ENCODE data around the gene HSPA1L.

Gene HSPA1L

DNA sequence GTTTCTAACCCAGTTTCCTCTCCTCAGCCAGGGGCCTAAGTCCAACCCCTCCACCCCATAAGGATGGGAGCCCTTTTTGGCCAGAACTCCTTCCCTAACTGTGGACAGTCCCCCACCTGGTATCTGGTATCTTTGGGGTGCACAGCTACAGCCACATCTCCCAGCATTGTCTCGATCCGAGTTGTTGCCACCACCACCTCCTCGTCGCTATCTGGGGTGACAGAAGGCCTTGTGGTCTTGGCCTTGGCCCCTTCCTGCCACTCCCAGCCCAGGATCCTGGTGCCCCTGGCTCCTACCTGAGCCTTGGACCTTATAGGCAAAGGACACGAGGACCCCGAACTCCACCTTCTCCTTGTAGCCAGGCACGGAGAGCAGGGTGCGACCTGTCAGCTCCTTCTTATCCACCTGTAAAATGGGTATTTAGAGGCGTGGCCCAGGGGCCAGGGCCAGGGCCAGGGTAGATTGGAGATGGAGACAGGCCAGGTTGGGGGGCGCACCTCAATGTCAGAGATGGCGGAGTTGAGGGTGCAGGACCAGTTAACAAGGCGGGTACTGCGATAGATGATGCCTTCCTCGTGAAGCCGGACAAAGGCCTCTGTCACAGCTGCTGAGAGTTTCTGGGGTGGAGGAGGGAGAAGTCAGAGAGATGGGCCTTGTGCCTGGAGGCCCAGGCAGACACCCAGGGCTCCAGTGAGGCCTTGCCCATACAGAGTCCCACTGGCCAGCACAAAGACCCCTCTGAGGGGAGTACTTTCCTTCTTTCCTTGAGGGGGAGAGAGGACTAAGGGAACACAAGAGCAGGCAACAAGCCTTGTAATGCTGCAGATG, 30.8 kb downstream of the HSPA1L start:
- POLR2A ChIA-PET = interaction anchor here (0.8 to 2.1 kb wide), 3 partner anchors 14 to 43 kb away, joined by 3 to 10 read pairs (median 3); partner anchors contain the start of genes HSPA1B and LSM2
- no peaks in the 10 kb centered on the region for H3K4me1 ChIP-seq (ENCODE audit: control insufficient read depth, insufficient read depth, low read length)
- H3K27ac ChIP-seq (ENCODE audit: extremely low read depth, low read depth, low read length) = no peak overlapping the region
- CTCF ChIA-PET = interaction anchor here (0.9 to 7.5 kb wide), 5 partner anchors 11 to 22 kb away, joined by 4 to 50 read pairs (median 4); partner anchors contain the start of gene LSM2
- peaks cover 16 to 72% of the 10 kb centered on the region in 2 experiments for H3K36me3 ChIP-seq (ENCODE audit: control insufficient read depth in 2 of 2, insufficient read depth in 1 of 2, low read length in 2 of 2)
- no peaks in the 10 kb centered on the region for H3K9me3 ChIP-seq (ENCODE audit: control insufficient read depth, insufficient read depth, low read depth, low read length)
- TF ChIP-seq ZNF558 (tag by site-specific recombination; IDR thresholded peaks at IDR 0.05) (no peak), ZNF600 (tag by site-specific recombination; IDR thresholded peaks at IDR 0.05) (no peak), IKZF3 (tag by site-specific recombination; IDR thresholded peaks at IDR 0.05) (no peak), HOXC10 (CRISPR knock-in tag; IDR thresholded peaks at IDR 0.05) (no peak), ZNF133 (tag by site-specific recombination; IDR thresholded peaks at IDR 0.05) (no peak), ZNF23 (tag by site-specific recombination; IDR thresholded peaks at IDR 0.05; ENCODE audit: borderline replicate concordance) (no peak), ZNF837 (tag by site-specific recombination; IDR thresholded peaks at IDR 0.05) (no peak), ZNF362 (tag by site-specific recombination; IDR thresholded peaks at IDR 0.05) (no peak), ZNF2 (tag by site-specific recombination; IDR thresholded peaks at IDR 0.05) (no peak), ZNF76 (tag by site-specific recombination; IDR thresholded peaks at IDR 0.05; ENCODE audit: borderline replicate concordance, low read depth) (no peak), ZSCAN30 (tag by site-specific recombination; IDR thresholded peaks at IDR 0.05) (no peak), MYNN (tag by site-specific recombination; IDR thresholded peaks at IDR 0.05; ENCODE audit: borderline replicate concordance) (no peak), GLI4 (tag by site-specific recombination; IDR thresholded peaks at IDR 0.05) (no peak), ZNF214 (tag by site-specific recombination; IDR thresholded peaks at IDR 0.05; ENCODE audit: borderline replicate concordance) (no peak), ZNF521 (tag by site-specific recombination; IDR thresholded peaks at IDR 0.05) (no peak), ZNF555 (tag by site-specific recombination; conservative IDR thresholded peaks at IDR 0.05) (no peak)
- TF ChIP-seq, protein P1, sequence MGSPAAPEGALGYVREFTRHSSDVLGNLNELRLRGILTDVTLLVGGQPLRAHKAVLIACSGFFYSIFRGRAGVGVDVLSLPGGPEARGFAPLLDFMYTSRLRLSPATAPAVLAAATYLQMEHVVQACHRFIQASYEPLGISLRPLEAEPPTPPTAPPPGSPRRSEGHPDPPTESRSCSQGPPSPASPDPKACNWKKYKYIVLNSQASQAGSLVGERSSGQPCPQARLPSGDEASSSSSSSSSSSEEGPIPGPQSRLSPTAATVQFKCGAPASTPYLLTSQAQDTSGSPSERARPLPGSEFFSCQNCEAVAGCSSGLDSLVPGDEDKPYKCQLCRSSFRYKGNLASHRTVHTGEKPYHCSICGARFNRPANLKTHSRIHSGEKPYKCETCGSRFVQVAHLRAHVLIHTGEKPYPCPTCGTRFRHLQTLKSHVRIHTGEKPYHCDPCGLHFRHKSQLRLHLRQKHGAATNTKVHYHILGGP (tag by site-specific recombination; IDR thresholded peaks at IDR 0.05) = no peak
- TF ChIP-seq, protein P2, sequence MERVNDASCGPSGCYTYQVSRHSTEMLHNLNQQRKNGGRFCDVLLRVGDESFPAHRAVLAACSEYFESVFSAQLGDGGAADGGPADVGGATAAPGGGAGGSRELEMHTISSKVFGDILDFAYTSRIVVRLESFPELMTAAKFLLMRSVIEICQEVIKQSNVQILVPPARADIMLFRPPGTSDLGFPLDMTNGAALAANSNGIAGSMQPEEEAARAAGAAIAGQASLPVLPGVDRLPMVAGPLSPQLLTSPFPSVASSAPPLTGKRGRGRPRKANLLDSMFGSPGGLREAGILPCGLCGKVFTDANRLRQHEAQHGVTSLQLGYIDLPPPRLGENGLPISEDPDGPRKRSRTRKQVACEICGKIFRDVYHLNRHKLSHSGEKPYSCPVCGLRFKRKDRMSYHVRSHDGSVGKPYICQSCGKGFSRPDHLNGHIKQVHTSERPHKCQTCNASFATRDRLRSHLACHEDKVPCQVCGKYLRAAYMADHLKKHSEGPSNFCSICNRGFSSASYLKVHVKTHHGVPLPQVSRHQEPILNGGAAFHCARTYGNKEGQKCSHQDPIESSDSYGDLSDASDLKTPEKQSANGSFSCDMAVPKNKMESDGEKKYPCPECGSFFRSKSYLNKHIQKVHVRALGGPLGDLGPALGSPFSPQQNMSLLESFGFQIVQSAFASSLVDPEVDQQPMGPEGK (tag by site-specific recombination; IDR thresholded peaks at IDR 0.05) = no peak
- TF ChIP-seq, protein P3, sequence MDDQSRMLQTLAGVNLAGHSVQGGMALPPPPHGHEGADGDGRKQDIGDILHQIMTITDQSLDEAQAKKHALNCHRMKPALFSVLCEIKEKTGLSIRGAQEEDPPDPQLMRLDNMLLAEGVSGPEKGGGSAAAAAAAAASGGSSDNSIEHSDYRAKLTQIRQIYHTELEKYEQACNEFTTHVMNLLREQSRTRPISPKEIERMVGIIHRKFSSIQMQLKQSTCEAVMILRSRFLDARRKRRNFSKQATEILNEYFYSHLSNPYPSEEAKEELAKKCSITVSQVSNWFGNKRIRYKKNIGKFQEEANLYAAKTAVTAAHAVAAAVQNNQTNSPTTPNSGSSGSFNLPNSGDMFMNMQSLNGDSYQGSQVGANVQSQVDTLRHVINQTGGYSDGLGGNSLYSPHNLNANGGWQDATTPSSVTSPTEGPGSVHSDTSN (CRISPR knock-in tag; IDR thresholded peaks at IDR 0.05) = no peak
- H3K4me3 ChIP-seq (ENCODE audit: low read depth, low read length) = no peak overlapping the region

All from HEK293 (cell line).